ENCODE measurements around the gene PRB2.
"Not testable (repeated sequence)": the region's sequence is repeated elsewhere in the genome, so short reads cannot be mapped to it uniquely, and the experiment has no call there.

DNA sequence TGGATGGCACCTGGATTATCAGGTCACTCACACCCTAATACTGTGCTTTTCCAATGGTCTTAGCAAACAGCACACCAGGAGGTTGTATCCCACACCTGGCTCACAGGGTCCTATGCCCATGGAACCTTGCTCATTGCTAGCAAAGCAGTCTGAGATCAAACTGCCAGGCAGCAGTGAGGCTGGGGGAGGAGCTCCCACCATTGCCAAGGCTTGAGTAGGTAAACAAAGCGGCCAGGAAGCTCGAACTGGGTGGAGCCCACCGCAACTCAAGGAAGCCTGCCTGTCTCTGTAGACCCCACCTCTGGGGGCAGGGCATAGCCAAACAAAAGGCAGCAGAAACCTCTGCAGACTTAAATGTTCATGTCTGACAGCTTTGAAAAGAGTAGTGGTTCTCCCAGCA, 17.9 kb downstream of the PRB2 start:
- TF ChIP-seq, protein P1, sequence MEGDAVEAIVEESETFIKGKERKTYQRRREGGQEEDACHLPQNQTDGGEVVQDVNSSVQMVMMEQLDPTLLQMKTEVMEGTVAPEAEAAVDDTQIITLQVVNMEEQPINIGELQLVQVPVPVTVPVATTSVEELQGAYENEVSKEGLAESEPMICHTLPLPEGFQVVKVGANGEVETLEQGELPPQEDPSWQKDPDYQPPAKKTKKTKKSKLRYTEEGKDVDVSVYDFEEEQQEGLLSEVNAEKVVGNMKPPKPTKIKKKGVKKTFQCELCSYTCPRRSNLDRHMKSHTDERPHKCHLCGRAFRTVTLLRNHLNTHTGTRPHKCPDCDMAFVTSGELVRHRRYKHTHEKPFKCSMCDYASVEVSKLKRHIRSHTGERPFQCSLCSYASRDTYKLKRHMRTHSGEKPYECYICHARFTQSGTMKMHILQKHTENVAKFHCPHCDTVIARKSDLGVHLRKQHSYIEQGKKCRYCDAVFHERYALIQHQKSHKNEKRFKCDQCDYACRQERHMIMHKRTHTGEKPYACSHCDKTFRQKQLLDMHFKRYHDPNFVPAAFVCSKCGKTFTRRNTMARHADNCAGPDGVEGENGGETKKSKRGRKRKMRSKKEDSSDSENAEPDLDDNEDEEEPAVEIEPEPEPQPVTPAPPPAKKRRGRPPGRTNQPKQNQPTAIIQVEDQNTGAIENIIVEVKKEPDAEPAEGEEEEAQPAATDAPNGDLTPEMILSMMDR (conservative IDR thresholded peaks at IDR 0.05 in 1 of 2, IDR thresholded peaks at IDR 0.05 in 1 of 2; ENCODE audit: low read depth in 1 of 2, low read length in 2 of 2) = not testable (repeated sequence)
- not testable (repeated sequence) for TF ChIP-seq EZH2 (IDR thresholded peaks at IDR 0.05; ENCODE audit: low read length, missing control alignments)
